Retinal pigment epithelial cell (primary cell): ENCODE data around the gene ALDH6A1.
A peak's percentile ranks its signal among the peaks of the same experiment; 100 is the strongest.

Experiments
- DNase-seq: peaks from one replicate; pipeline ENCODE4 v3.0.0-alpha.2; 2010; ENCODE audit warnings: low read depth
- H3K4me3 ChIP-seq: 2 replicates; pipeline ENCODE4 v1.5.1; 2011; ENCODE audit warnings: mild to moderate bottlenecking, low read length, control low read depth, moderate library complexity
- TF ChIP-seq, protein P1 (sequence below): conservative IDR thresholded peaks from 2 replicates; pipeline ENCODE4 v1.5.1; 2011; ENCODE audit warnings: low read depth, low read length, control low read depth, inconsistent platforms

The ALDH6A1 gene

GRCh38 chr14:74022346-74022745, 61.9 kb downstream of the ALDH6A1 start:
- TF ChIP-seq, protein P1, sequence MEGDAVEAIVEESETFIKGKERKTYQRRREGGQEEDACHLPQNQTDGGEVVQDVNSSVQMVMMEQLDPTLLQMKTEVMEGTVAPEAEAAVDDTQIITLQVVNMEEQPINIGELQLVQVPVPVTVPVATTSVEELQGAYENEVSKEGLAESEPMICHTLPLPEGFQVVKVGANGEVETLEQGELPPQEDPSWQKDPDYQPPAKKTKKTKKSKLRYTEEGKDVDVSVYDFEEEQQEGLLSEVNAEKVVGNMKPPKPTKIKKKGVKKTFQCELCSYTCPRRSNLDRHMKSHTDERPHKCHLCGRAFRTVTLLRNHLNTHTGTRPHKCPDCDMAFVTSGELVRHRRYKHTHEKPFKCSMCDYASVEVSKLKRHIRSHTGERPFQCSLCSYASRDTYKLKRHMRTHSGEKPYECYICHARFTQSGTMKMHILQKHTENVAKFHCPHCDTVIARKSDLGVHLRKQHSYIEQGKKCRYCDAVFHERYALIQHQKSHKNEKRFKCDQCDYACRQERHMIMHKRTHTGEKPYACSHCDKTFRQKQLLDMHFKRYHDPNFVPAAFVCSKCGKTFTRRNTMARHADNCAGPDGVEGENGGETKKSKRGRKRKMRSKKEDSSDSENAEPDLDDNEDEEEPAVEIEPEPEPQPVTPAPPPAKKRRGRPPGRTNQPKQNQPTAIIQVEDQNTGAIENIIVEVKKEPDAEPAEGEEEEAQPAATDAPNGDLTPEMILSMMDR: no peak
- DNase-seq: no peak
- H3K4me3 ChIP-seq: no peak overlapping the region

GRCh38 chr14:74019408-74020137, 64.7 kb downstream of the ALDH6A1 start:
- DNase-seq: peak; percentile 18
- TF ChIP-seq, protein P1: no peak

GRCh38 chr14:74018586-74019407, 65.5 kb downstream of the ALDH6A1 start, which contains the start of the genes BBOF1 and ENTPD5:
TSS of gene BBOF1 (plus strand) at chr14:74019349. CDS start at chr14:74019479, 130 bp downstream.
TSS of gene ENTPD5 (minus strand) at chr14:74019288. CDS start at chr14:73988102, 31,186 bp downstream.
- TF ChIP-seq, protein P1: no peak
- DNase-seq: peak; percentile 46
- peak within 1 kb of the TSS; percentile 87 for H3K4me3 ChIP-seq

More at GRCh38 chr14:74019408-74020137, 64.7 kb downstream of the ALDH6A1 start:
- H3K4me3 ChIP-seq: peak overlapping the region; percentile 87

DNA sequence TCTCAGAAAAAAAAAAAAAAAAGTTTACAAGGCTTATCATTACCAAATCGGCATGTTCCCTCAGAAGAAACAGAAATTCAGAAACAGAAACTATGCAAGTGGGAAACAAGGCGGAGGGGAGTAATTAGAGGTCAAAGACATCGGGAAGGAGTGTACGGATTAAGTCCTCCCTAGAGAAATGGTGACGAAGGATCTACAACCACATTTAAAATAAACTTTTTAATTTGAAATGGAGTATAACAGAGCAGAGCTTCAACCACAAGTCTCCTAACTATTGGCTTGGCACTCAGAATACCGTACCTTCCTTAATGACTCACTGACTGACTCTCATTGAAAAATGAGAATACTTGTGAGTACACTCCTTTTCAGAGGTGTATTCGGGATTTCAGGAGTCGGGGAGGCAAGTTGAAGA, 66.1 kb downstream of the ALDH6A1 start:
- TF ChIP-seq, protein P1: no peak
- H3K4me3 ChIP-seq: peak overlapping the region; percentile 87
- peak; percentile 43 for DNase-seq

- TF ChIP-seq, protein P1: no peak
- no peak overlapping the region for H3K4me3 ChIP-seq
- DNase-seq: no peak
Observed at GRCh38 chr14:74015963-74016362, 68.3 kb downstream of the ALDH6A1 start.

GRCh38 chr14:74015176-74015575, 69.1 kb downstream of the ALDH6A1 start:
- TF ChIP-seq, protein P1: no peak
- no peak overlapping the region for H3K4me3 ChIP-seq
- DNase-seq: no peak

DNA sequence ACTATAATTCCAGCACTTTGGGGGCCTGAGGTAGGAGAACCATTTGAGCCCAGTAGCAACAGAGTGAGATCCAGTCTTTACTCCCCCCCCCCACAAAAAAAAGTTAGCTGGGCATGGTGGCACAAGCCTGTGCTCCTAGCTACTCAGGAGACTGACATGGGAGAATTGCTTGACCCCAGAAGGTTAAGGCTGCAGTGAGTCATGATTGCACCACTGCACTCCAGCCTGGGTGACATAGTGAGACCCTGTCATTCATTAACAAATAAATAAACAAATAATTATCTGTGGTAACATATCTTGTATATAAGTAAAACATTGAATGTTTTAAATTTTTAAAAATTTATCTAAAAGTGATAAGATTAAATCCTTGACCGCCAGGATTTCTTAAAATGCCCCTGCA, 70.0 kb downstream of the ALDH6A1 start:
- DNase-seq: no peak
- TF ChIP-seq, protein P1: no peak
- no peak overlapping the region for H3K4me3 ChIP-seq
